SK-N-SH (cell line): ENCODE data around the gene HECTD4. TPM values are rescaled to one million over a fixed set of nuclear protein-coding genes. Genes with fewer than 3 reads are reported as not detected.

Experiments
- CTCF ChIA-PET: fragments of 300-600, 350-600 bp; formaldehyde crosslinking; extraction: SDS; loops from one replicate; lab custom pipeline; 2021; lab: Yijun Ruan, JAX
- POLR2A ChIA-PET: fragments of 350-600 bp; sonication (Branson Sonifier 250); formaldehyde crosslinking; extraction: SDS; loops from one replicate; lab custom pipeline; 2020; ENCODE audit warnings: antibody characterized with exemption, inconsistent platforms; lab: Yijun Ruan, JAX
- DNase-seq: peaks from one replicate; pipeline ENCODE4 v3.0.0; 2012
- H2AFZ ChIP-seq: fragments of 200-600 bp; sonication (generic); 2 replicates; pipeline ENCODE4 v1.8.1; 2016; ENCODE audit warnings: antibody characterized with exemption, mild to moderate bottlenecking, low read depth
- H3F3A ChIP-seq: fragments of 200-600 bp; sonication (generic); replicated peaks from 2 replicates; pipeline ENCODE3; 2016; ENCODE audit warnings: antibody characterized with exemption, mild to moderate bottlenecking; ENCODE audit not compliant: insufficient read depth
- H3K27ac ChIP-seq, 2 experiments: fragments of 200-500 bp in 1 of 2; fragments of 200-600 bp in 1 of 2; sonication (Bioruptor generic) in 1 of 2; sonication (generic), shearing (Covaris generic) in 1 of 2; 2 replicates each; pipeline versions ENCODE4 v1.5.1 to v1.6.1; 2014 to 2016; ENCODE audit warnings: low read depth in 2 of 2, inconsistent platforms in 1 of 2, low read length in 1 of 2, mild to moderate bottlenecking in 1 of 2, mixed read lengths in 1 of 2
- H3K27me3 ChIP-seq: fragments of 200-600 bp; sonication (generic), shearing (Covaris generic); 2 replicates; pipeline ENCODE4 v1.6.1; 2016; ENCODE audit warnings: mixed run types; ENCODE audit not compliant: insufficient read depth
- H3K36me3 ChIP-seq, 2 experiments: fragments of 200-500 bp in 1 of 2; fragments of 200-600 bp in 1 of 2; sonication (Bioruptor generic) in 1 of 2; sonication (generic) in 1 of 2; replicated peaks in 1 of 2; 2 replicates each; pipeline versions ENCODE3 to v1.5.1; 2014 to 2016; ENCODE audit warnings: low read length in 1 of 2, mild to moderate bottlenecking in 1 of 2; ENCODE audit not compliant: insufficient read depth in 2 of 2, control insufficient read depth in 1 of 2
- H3K4me1 ChIP-seq, 2 experiments: fragments of 200-500 bp in 1 of 2; fragments of 200-600 bp in 1 of 2; sonication (Bioruptor generic) in 1 of 2; sonication (generic), shearing (Covaris generic) in 1 of 2; 2 replicates each; pipeline versions ENCODE4 v1.5.1 to v1.6.1; 2014 to 2016; ENCODE audit warnings: low read depth in 1 of 2, low read length in 1 of 2, mixed run types in 1 of 2; ENCODE audit not compliant: insufficient read depth in 2 of 2, control insufficient read depth in 1 of 2
- H3K4me2 ChIP-seq: fragments of 200-600 bp; sonication (generic), shearing (Covaris generic); 2 replicates; pipeline ENCODE4 v1.6.1; 2017; ENCODE audit warnings: mixed run types
- H3K4me3 ChIP-seq, 2 experiments: fragments of 200-500 bp in 1 of 2; fragments of 200-600 bp in 1 of 2; sonication (Bioruptor generic) in 1 of 2; sonication (generic), shearing (Covaris generic) in 1 of 2; 2 replicates each; pipeline versions ENCODE4 v1.5.1 to v1.8.1; 2014 to 2016; ENCODE audit warnings: low read depth in 2 of 2, inconsistent platforms in 1 of 2, low read length in 1 of 2, mild to moderate bottlenecking in 1 of 2, mixed read lengths in 1 of 2, moderate library complexity in 1 of 2
- H3K79me2 ChIP-seq: fragments of 200-600 bp; sonication (generic); 2 replicates; pipeline ENCODE4 v1.8.1; 2017; ENCODE audit warnings: mild to moderate bottlenecking; ENCODE audit not compliant: insufficient read depth
- H3K9ac ChIP-seq: fragments of 200-600 bp; sonication (generic); 2 replicates; pipeline ENCODE4 v1.6.1; 2017; ENCODE audit warnings: mixed run types
- H3K9me2 ChIP-seq: fragments of 200-600 bp; sonication (generic); 2 replicates; pipeline ENCODE4 v1.6.1; 2017; ENCODE audit warnings: mixed run types
- H3K9me3 ChIP-seq: fragments of 200-600 bp; sonication (generic); 2 replicates; pipeline ENCODE4 v1.6.1; 2017; ENCODE audit warnings: mixed run types, mild to moderate bottlenecking, moderate library complexity
- H4K20me1 ChIP-seq: fragments of 200-600 bp; sonication (generic); 2 replicates; pipeline ENCODE4 v1.6.1; 2017; ENCODE audit warnings: mild to moderate bottlenecking, mixed run types; ENCODE audit not compliant: insufficient read depth
- ELF1 ChIP-seq: IDR thresholded peaks from 2 replicates; pipeline ENCODE4 v1.4.0; 2012
- EP300 ChIP-seq, 2 experiments: IDR thresholded peaks; 2 replicates each; pipeline versions ENCODE4 v1.4.0 to v1.6.1; 2012; ENCODE audit warnings: borderline replicate concordance in 1 of 2, low read depth in 1 of 2, low read length in 1 of 2
- FOSL2 ChIP-seq: IDR thresholded peaks from 2 replicates; pipeline ENCODE4 v1.4.0; 2012; ENCODE audit warnings: low read depth, mild to moderate bottlenecking, moderate library complexity, borderline replicate concordance
- JUND ChIP-seq: IDR thresholded peaks from 2 replicates; pipeline ENCODE4 v1.4.0; 2012
- MXI1 ChIP-seq: IDR thresholded peaks from 2 replicates; pipeline ENCODE4 v1.6.1; 2012; ENCODE audit warnings: mild to moderate bottlenecking, low read depth, low read length, improper control_type of control experiment
- NFIC ChIP-seq: IDR thresholded peaks from 2 replicates; pipeline ENCODE4 v1.4.0; 2012; ENCODE audit warnings: borderline replicate concordance
- RAD21 ChIP-seq: IDR thresholded peaks from 2 replicates; pipeline ENCODE4 v1.6.1; 2012; ENCODE audit warnings: mild to moderate bottlenecking, low read length
- RCOR1 ChIP-seq: fragments of 150-350 bp; IDR thresholded peaks from 2 replicates; pipeline ENCODE4 v1.6.1; 2017; ENCODE audit warnings: antibody characterized with exemption, low read length
- RFX5 ChIP-seq: IDR thresholded peaks from 2 replicates; pipeline ENCODE4 v1.6.1; 2012; ENCODE audit warnings: mild to moderate bottlenecking, improper control_type of control experiment, low read length
- RXRA ChIP-seq: IDR thresholded peaks from 2 replicates; pipeline ENCODE4 v1.4.0; 2012; ENCODE audit warnings: low read depth, mild to moderate bottlenecking, borderline replicate concordance
- SMC3 ChIP-seq: IDR thresholded peaks from 2 replicates; pipeline ENCODE4 v1.6.1; 2012; ENCODE audit warnings: low read depth, low read length, improper control_type of control experiment
- YY1 ChIP-seq: IDR thresholded peaks from 2 replicates; pipeline ENCODE4 v1.4.0; 2012; ENCODE audit warnings: low read depth, mild to moderate bottlenecking
- WGBS: methylation state at CpG from one replicate; pipeline ENCODE4 v1.1.6; 2017; ENCODE audit warnings: low lambda C conversion rate; 5-methylcytosine and 5-hydroxymethylcytosine counted together
- polyA plus RNA-seq, 3 experiments: library from polyadenylated mRNA; depleted of rRNA; stranded (reverse); fragments of >200 nt; gene quantifications; 2 replicates each; pipeline ENCODE4 v1.2.3, GENCODE V29; 2012
- TF ChIP-seq, protein P1 (sequence below): IDR thresholded peaks from 2 replicates; pipeline ENCODE4 v1.4.0; 2012; ENCODE audit warnings: low read depth, borderline replicate concordance
- TF ChIP-seq, protein P2 (sequence below): fragments of 200-600 bp; sonication (generic); IDR thresholded peaks from 2 replicates; pipeline ENCODE4 v1.6.1; 2017; ENCODE audit warnings: antibody characterized with exemption, mild to moderate bottlenecking, moderate library complexity

The HECTD4 gene
- polyA plus RNA-seq, 1 of the 3 experiments (the other 2 are of a cell fraction), result 14.6 TPM

DNA sequence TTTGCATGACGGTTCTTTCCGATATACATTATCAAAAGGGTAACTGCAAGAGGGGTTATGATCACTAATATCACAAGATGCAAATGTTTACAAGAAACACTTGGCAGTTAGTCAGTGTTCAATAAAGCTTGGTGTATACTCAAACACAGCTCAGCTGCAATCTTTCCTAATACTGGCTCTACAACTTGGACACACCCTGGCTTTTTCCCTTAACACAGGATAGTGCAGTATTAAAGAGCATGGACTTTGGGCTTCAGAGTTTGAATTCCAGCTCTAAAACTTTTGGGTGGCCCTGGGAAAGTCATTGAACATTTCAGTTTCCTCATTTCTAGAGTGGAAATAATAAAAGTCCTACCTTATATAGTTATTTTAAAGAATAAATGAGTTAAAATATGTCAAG, 107.0 kb downstream of the HECTD4 start:
- TF ChIP-seq NFIC (no peak), YY1 (no peak), RFX5 (no peak), SMC3 (no peak), FOSL2 (no peak), ELF1 (no peak), MXI1 (no peak)
- TF ChIP-seq, protein P1, sequence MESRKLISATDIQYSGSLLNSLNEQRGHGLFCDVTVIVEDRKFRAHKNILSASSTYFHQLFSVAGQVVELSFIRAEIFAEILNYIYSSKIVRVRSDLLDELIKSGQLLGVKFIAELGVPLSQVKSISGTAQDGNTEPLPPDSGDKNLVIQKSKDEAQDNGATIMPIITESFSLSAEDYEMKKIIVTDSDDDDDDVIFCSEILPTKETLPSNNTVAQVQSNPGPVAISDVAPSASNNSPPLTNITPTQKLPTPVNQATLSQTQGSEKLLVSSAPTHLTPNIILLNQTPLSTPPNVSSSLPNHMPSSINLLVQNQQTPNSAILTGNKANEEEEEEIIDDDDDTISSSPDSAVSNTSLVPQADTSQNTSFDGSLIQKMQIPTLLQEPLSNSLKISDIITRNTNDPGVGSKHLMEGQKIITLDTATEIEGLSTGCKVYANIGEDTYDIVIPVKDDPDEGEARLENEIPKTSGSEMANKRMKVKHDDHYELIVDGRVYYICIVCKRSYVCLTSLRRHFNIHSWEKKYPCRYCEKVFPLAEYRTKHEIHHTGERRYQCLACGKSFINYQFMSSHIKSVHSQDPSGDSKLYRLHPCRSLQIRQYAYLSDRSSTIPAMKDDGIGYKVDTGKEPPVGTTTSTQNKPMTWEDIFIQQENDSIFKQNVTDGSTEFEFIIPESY, result no peak
- TF ChIP-seq, protein P2, sequence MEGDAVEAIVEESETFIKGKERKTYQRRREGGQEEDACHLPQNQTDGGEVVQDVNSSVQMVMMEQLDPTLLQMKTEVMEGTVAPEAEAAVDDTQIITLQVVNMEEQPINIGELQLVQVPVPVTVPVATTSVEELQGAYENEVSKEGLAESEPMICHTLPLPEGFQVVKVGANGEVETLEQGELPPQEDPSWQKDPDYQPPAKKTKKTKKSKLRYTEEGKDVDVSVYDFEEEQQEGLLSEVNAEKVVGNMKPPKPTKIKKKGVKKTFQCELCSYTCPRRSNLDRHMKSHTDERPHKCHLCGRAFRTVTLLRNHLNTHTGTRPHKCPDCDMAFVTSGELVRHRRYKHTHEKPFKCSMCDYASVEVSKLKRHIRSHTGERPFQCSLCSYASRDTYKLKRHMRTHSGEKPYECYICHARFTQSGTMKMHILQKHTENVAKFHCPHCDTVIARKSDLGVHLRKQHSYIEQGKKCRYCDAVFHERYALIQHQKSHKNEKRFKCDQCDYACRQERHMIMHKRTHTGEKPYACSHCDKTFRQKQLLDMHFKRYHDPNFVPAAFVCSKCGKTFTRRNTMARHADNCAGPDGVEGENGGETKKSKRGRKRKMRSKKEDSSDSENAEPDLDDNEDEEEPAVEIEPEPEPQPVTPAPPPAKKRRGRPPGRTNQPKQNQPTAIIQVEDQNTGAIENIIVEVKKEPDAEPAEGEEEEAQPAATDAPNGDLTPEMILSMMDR, result no peak
- no peaks in the 10 kb centered on the region for H3K4me1 ChIP-seq
- ChIA-PET POLR2A (no interaction called here), CTCF (no interaction called here)
- H3K4me3 ChIP-seq, result no peak overlapping the region
- no peak overlapping the region for H3K9ac ChIP-seq
- H3K27me3 ChIP-seq, result no peaks in the 10 kb centered on the region
- no peaks in the 10 kb centered on the region for H3F3A ChIP-seq
- no peak overlapping the region for H2AFZ ChIP-seq
- H3K27ac ChIP-seq, result no peak overlapping the region
- H3K4me2 ChIP-seq, result no peak overlapping the region
- H3K79me2 ChIP-seq, result no peaks in the 10 kb centered on the region
- H3K9me3 ChIP-seq, result no peaks in the 10 kb centered on the region
- DNase-seq, result no peak
- H3K9me2 ChIP-seq, result no peaks in the 10 kb centered on the region
- H3K36me3 ChIP-seq, result peaks cover 25 to 39% of the 10 kb centered on the region in 2 experiments
- H4K20me1 ChIP-seq, result no peaks in the 10 kb centered on the region
- WGBS, result 94% methylated on average over 2 of the region's 2 CpGs

DNA sequence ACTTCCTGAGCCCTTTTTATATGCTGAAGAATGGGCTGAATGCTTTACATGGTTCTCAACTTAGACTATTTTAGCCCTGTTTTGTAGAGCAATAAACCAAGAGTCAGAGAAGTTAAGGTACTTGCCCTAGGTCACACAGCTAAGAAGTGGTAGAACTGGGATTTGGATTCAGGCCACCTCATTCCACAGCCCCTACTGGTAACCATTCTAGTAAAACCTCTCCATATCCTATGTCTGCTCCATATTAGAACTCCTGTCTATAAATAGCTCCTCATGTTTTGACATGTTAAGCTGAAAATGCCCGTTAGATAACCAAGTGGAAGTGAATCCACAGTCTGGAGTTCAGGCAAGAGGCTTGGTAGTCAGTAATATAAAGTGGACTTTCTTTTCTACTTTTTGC, 111.6 kb downstream of the HECTD4 start:
- no peak for DNase-seq
- H3F3A ChIP-seq, result no peaks in the 10 kb centered on the region
- peaks cover 48 to 51% of the 10 kb centered on the region in 2 experiments for H3K36me3 ChIP-seq
- H3K4me3 ChIP-seq, result no peak overlapping the region
- no peak overlapping the region for H2AFZ ChIP-seq
- no peaks in the 10 kb centered on the region for H3K27me3 ChIP-seq
- no peaks in the 10 kb centered on the region for H3K4me1 ChIP-seq
- H3K9ac ChIP-seq, result no peak overlapping the region
- H3K9me2 ChIP-seq, result no peaks in the 10 kb centered on the region
- CTCF ChIA-PET, result interaction anchor here (1.0 to 1.4 kb wide), 3 partner anchors 10 to 96 kb away, joined by 3 to 4 read pairs (median 3); no protein-coding TSS in a partner anchor
- 78% methylated on average over 1 of the region's 1 CpG for WGBS
- TF ChIP-seq EP300 (IDR thresholded peaks at IDR 0.05; ENCODE audit: borderline replicate concordance in 1 of 2, low read depth in 1 of 2, low read length in 1 of 2) (no peak), RCOR1 (no peak), RFX5 (no peak), RXRA (no peak), JUND (no peak), RAD21 (no peak)
- TF ChIP-seq, all 33 proteins: peak for 0
- Histone ChIP-seq H3K9me3 (no peaks in the 10 kb centered on the region), H3K79me2 (no peaks in the 10 kb centered on the region), H4K20me1 (no peaks in the 10 kb centered on the region), H3K27ac (no peak overlapping the region), H3K4me2 (no peak overlapping the region)
- POLR2A ChIA-PET, result no interaction called here
